Smooth muscle cell (in vitro differentiated cells): Measurements from ENCODE around the gene KIT. TPM values are rescaled to one million over a fixed set of nuclear protein-coding genes. Genes with fewer than 3 reads are reported as not detected.

Experiments used
- DNase-seq: peaks from one replicate; lab custom pipeline; 2025; ENCODE audit not compliant: unreplicated experiment; lab: John Stamatoyannopoulos, UW
- H2AFZ ChIP-seq: fragments of 200-600 bp; sonication (generic); 2 replicates; pipeline ENCODE4 v1.6.0; 2016; ENCODE audit warnings: antibody characterized with exemption, low read depth, mild to moderate bottlenecking
- H3F3A ChIP-seq: fragments of 200-600 bp; sonication (generic); 2 replicates; pipeline ENCODE4 v1.6.0; 2017; ENCODE audit warnings: antibody characterized with exemption, low read depth
- H3K27ac ChIP-seq: fragments of 200-600 bp; sonication (generic); 2 replicates; pipeline ENCODE4 v1.5.1; 2016; ENCODE audit warnings: low read depth, mild to moderate bottlenecking
- H3K27me3 ChIP-seq: fragments of 200-600 bp; sonication (generic); 2 replicates; pipeline ENCODE4 v1.6.1; 2016; ENCODE audit warnings: low read depth, mild to moderate bottlenecking
- H3K36me3 ChIP-seq: fragments of 200-600 bp; sonication (generic); 2 replicates; pipeline ENCODE4 v1.5.1; 2016; ENCODE audit warnings: low read depth
- H3K4me1 ChIP-seq: fragments of 200-600 bp; sonication (generic); 2 replicates; pipeline ENCODE4 v1.5.1; 2016; ENCODE audit warnings: low read depth
- H3K4me2 ChIP-seq: fragments of 200-600 bp; sonication (generic); 2 replicates; pipeline ENCODE4 v1.6.0; 2016; ENCODE audit warnings: mild to moderate bottlenecking
- H3K4me3 ChIP-seq: fragments of 200-600 bp; sonication (generic); 2 replicates; pipeline ENCODE4 v1.5.1; 2016; ENCODE audit warnings: mild to moderate bottlenecking
- H3K79me2 ChIP-seq: fragments of 200-600 bp; sonication (generic); 2 replicates; pipeline ENCODE4 v1.6.0; 2016; ENCODE audit warnings: low read depth, mild to moderate bottlenecking
- H3K9ac ChIP-seq: fragments of 200-600 bp; sonication (generic); 2 replicates; pipeline ENCODE4 v1.6.0; 2016; ENCODE audit warnings: low read depth
- H3K9me3 ChIP-seq: fragments of 200-600 bp; sonication (generic); replicated peaks from 2 replicates; pipeline ENCODE4 v1.5.1; 2016; ENCODE audit warnings: low read depth
- H4K20me1 ChIP-seq: fragments of 200-600 bp; sonication (generic); 2 replicates; pipeline ENCODE4 v1.6.0; 2016; ENCODE audit warnings: low read depth
- CTCF ChIP-seq: fragments of 200-600 bp; sonication (generic); IDR thresholded peaks from 2 replicates; pipeline ENCODE4 v1.5.1; 2017; ENCODE audit warnings: borderline replicate concordance, mild to moderate bottlenecking, antibody characterized with exemption; ENCODE audit not compliant: insufficient read depth, poor library complexity, severe bottlenecking
- WGBS: methylation state at CpG from one replicate; pipeline ENCODE4 v1.1.7; 2016; ENCODE audit warnings: low lambda C conversion rate; 5-methylcytosine and 5-hydroxymethylcytosine counted together
- polyA plus RNA-seq: library from polyadenylated mRNA; unstranded; fragments of >200 nt; fragmentation: Nextera tagmentation; extraction: Ambion mirVana; gene quantifications from 2 replicates; pipeline ENCODE4 v1.2.1, GENCODE V29; 2016
- total RNA-seq: library from RNA; depleted of rRNA; stranded (reverse); fragments of >200 nt; gene quantifications from 2 replicates; pipeline ENCODE4 v1.2.3, GENCODE V29; 2014

KIT gene
- total and polyA plus RNA-seq, 2 experiments from 2014 or later: 3.2 to 7.0 TPM

DNA sequence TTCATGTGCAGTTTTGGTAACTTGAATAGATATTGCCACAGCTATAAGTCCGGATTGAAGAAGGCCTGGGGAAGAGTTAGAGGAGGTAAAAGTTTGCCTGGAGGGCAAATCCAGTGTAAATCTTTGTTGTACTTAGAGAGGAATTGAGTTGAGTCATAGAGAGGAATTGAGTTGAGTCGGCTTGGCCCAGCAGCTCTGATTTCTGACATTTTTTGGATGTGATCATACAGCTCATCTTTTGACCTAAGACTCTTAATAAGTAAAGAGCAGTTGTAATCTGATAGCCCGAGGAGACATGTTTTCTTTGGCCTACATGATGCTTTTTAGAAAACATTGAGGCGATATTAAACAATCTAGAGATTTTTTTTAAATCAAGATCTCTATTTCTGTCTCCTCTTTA lies 3.9 kb downstream of the KIT start:
- H3F3A ChIP-seq: peaks cover 5% of the 10 kb centered on the region
- H4K20me1 ChIP-seq: no peaks in the 10 kb centered on the region
- H2AFZ ChIP-seq: no peak overlapping the region
- H3K27me3 ChIP-seq: peaks cover 23% of the 10 kb centered on the region
- H3K4me2 ChIP-seq: no peak overlapping the region
- H3K79me2 ChIP-seq: no peaks in the 10 kb centered on the region
- no peak overlapping the region for H3K4me3 ChIP-seq
- DNase-seq: no peak
- H3K9ac ChIP-seq: no peak overlapping the region
- no peaks in the 10 kb centered on the region for H3K9me3 ChIP-seq
- no peak overlapping the region for H3K27ac ChIP-seq
- H3K4me1 ChIP-seq: peaks cover 20% of the 10 kb centered on the region
- TF ChIP-seq CTCF: no peak
- 44% methylated on average over 4 of the region's 4 CpGs for WGBS
- no peaks in the 10 kb centered on the region for H3K36me3 ChIP-seq

DNA sequence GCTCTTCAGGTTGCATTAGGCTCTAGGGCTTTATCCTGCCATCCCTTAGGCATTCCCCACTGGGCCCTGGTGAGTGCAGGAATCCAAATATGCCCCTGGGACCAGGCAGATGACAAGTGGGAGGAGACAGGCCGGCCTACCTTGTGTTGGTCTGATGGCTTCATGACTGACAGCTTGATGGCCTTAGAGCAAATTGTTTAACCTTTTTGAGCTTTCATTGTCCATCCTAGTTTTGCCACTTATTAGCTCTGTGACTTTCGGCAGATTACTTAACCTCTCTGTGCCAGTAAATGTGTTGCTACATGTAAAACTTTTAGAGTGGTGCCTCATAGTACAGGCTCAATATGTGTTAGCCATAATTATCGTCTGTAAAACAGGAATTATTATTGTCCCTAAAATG lies 4.4 kb downstream of the KIT start:
- DNase-seq: no peak
- Histone ChIP-seq H3K79me2 (no peaks in the 10 kb centered on the region), H3K27me3 (peaks cover 18% of the 10 kb centered on the region), H3K4me3 (no peak overlapping the region), H3K27ac (no peak overlapping the region), H3K9me3 (no peaks in the 10 kb centered on the region), H2AFZ (no peak overlapping the region), H3K4me1 (peaks cover 19% of the 10 kb centered on the region), H3K9ac (no peak overlapping the region), H3F3A (peaks cover 5% of the 10 kb centered on the region), H3K4me2 (no peak overlapping the region), H4K20me1 (no peaks in the 10 kb centered on the region), H3K36me3 (no peaks in the 10 kb centered on the region)
- TF ChIP-seq CTCF: no peak
- WGBS: 91% methylated on average over 3 of the region's 3 CpGs

GRCh38 chr4:54662901-54663585 lies 5.3 kb downstream of the KIT start:
- no peak overlapping the region for H3K4me2 ChIP-seq
- peaks cover 9% of the 10 kb centered on the region for H3K27me3 ChIP-seq
- no peak overlapping the region for H2AFZ ChIP-seq
- no peak overlapping the region for H3K4me3 ChIP-seq
- H3F3A ChIP-seq: peaks cover 5% of the 10 kb centered on the region
- no peak overlapping the region for H3K9ac ChIP-seq
- H3K9me3 ChIP-seq: no peaks in the 10 kb centered on the region
- DNase-seq: no peak
- H3K4me1 ChIP-seq: peaks cover 14% of the 10 kb centered on the region
- H4K20me1 ChIP-seq: no peaks in the 10 kb centered on the region
- no peaks in the 10 kb centered on the region for H3K36me3 ChIP-seq
- TF ChIP-seq CTCF: no peak
- H3K79me2 ChIP-seq: no peaks in the 10 kb centered on the region
- WGBS: 63% methylated on average over 6 of the region's 6 CpGs
- no peak overlapping the region for H3K27ac ChIP-seq

DNA sequence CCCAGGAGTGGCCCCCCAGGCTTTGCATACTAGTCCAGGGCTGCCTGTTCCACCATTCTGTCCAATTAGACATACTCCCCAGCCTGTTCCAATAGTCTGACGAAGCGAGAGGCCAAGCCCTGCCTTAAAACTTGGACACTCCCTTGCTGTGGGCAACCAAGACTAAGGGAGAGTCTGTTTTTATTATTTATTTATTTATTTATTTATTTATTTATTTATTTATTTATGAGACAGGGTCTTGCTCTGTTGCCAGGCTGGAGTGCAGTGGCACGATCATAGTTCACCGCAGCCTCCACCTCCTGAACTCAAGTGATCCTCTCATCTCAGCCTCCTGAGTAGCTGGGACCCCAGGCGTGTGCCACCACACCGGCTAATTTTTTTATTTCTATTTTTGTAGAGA lies 6.6 kb downstream of the KIT start:
- Histone ChIP-seq H4K20me1 (no peaks in the 10 kb centered on the region), H3K4me1 (peaks cover 7% of the 10 kb centered on the region), H3K27ac (no peak overlapping the region), H3K9me3 (no peaks in the 10 kb centered on the region), H3K4me3 (no peak overlapping the region), H3K36me3 (no peaks in the 10 kb centered on the region), H3K79me2 (no peaks in the 10 kb centered on the region), H3K4me2 (no peak overlapping the region), H3K27me3 (peaks cover 4% of the 10 kb centered on the region), H3F3A (peaks cover 5% of the 10 kb centered on the region), H3K9ac (no peak overlapping the region), H2AFZ (no peak overlapping the region)
- 96% methylated on average over 6 of the region's 6 CpGs for WGBS
- DNase-seq: no peak
- no peak for TF ChIP-seq CTCF
